HepG2 (cell line): ENCODE results near the gene UTP25. TPM values are rescaled to one million over a fixed set of nuclear protein-coding genes. Genes with fewer than 3 reads are reported as not detected.

Experiments used
- CBX5 ChIP-seq: sonication (generic); formaldehyde crosslinking; IDR thresholded peaks from 2 replicates; pipeline ENCODE4 v1.4.0; 2020; ENCODE audit warnings: missing genetic modification reagents, borderline replicate concordance
- CEBPG ChIP-seq: IDR thresholded peaks from 2 replicates; pipeline ENCODE4 v1.6.1; 2016
- FOXP4 ChIP-seq: sonication (generic); formaldehyde crosslinking; IDR thresholded peaks from 2 replicates; pipeline ENCODE4 v1.4.0; 2020; ENCODE audit warnings: missing genetic modification reagents
- GFI1 ChIP-seq: sonication (generic); formaldehyde crosslinking; IDR thresholded peaks from 2 replicates; pipeline ENCODE4 v1.5.0; 2020; ENCODE audit warnings: missing genetic modification reagents, mild to moderate bottlenecking, borderline replicate concordance
- GTF2F1 ChIP-seq: fragments of 150-350 bp; IDR thresholded peaks from 2 replicates; pipeline ENCODE4 v1.6.1; 2014; ENCODE audit warnings: low read length
- HNRNPK ChIP-seq: fragments of 200-400 bp; formaldehyde crosslinking; IDR thresholded peaks from 2 replicates; pipeline ENCODE4 v1.6.1; 2018; ENCODE audit warnings: low read length, low read depth, moderate library complexity, mild to moderate bottlenecking; ENCODE audit not compliant: poor library complexity, severe bottlenecking
- KDM4B ChIP-seq: sonication (generic); formaldehyde crosslinking; IDR thresholded peaks from 2 replicates; pipeline ENCODE4 v1.4.0; 2020; ENCODE audit warnings: missing genetic modification reagents
- MXD4 ChIP-seq: IDR thresholded peaks from 2 replicates; pipeline ENCODE4 v1.6.1; 2016; ENCODE audit warnings: mild to moderate bottlenecking, missing biosample characterization, missing genetic modification reagents
- PRMT3 ChIP-seq: sonication (generic); formaldehyde crosslinking; IDR thresholded peaks from 2 replicates; pipeline ENCODE4 v1.8.1; 2022; ENCODE audit warnings: low read depth, mild to moderate bottlenecking, moderate library complexity, missing genetic modification reagents, borderline replicate concordance
- RBM39 ChIP-seq: fragments of 200-400 bp; formaldehyde crosslinking; IDR thresholded peaks from one replicate; pipeline ENCODE4 v1.6.1; 2018; ENCODE audit warnings: antibody characterized with exemption, mild to moderate bottlenecking, low read depth, low read length; ENCODE audit not compliant: poor library complexity, severe bottlenecking
- RFX1 ChIP-seq: fragments of 450-650 bp; IDR thresholded peaks from 2 replicates; pipeline ENCODE4 v1.6.1; 2017
- ZBTB43 ChIP-seq: sonication (generic); formaldehyde crosslinking; conservative IDR thresholded peaks from 2 replicates; pipeline ENCODE4 v1.4.0; 2020; ENCODE audit warnings: missing genetic modification reagents
- ZNF121 ChIP-seq: sonication (generic); formaldehyde crosslinking; IDR thresholded peaks from 2 replicates; pipeline ENCODE4 v1.5.0; 2020; ENCODE audit warnings: mild to moderate bottlenecking, missing genetic modification reagents
- ZNF274 ChIP-seq: sonication (generic); formaldehyde crosslinking; IDR thresholded peaks from 2 replicates; pipeline ENCODE4 v1.5.1; 2020; ENCODE audit warnings: mild to moderate bottlenecking, missing genetic modification reagents
- ZNF343 ChIP-seq: sonication (generic); formaldehyde crosslinking; IDR thresholded peaks from 2 replicates; pipeline ENCODE4 v1.4.0; 2020; ENCODE audit warnings: mild to moderate bottlenecking, missing genetic modification reagents
- ZNF530 ChIP-seq: sonication (generic); formaldehyde crosslinking; IDR thresholded peaks from 2 replicates; pipeline ENCODE4 v1.5.0; 2020; ENCODE audit warnings: low read depth, mild to moderate bottlenecking, missing genetic modification reagents
- ZNF569 ChIP-seq: sonication (generic); formaldehyde crosslinking; IDR thresholded peaks from 2 replicates; pipeline ENCODE4 v1.5.0; 2020; ENCODE audit warnings: mild to moderate bottlenecking, missing genetic modification reagents, moderate library complexity, borderline replicate concordance
- ZNF687 ChIP-seq: sonication (generic); formaldehyde crosslinking; IDR thresholded peaks from 2 replicates; pipeline ENCODE4 v1.5.1; 2020; ENCODE audit warnings: mild to moderate bottlenecking, missing genetic modification reagents, moderate library complexity
- ZNF850 ChIP-seq: sonication (generic); formaldehyde crosslinking; conservative IDR thresholded peaks from 2 replicates; pipeline ENCODE4 v1.9.0; 2021; ENCODE audit warnings: mild to moderate bottlenecking, missing genetic modification reagents
- ZNF879 ChIP-seq: sonication (generic); formaldehyde crosslinking; IDR thresholded peaks from 2 replicates; pipeline ENCODE4 v1.8.1; 2023; ENCODE audit warnings: missing genetic modification reagents
- polyA plus RNA-seq, 8 experiments: library from polyadenylated mRNA; depleted of rRNA in 3 of 8; stranded (reverse) in 7 of 8; unstranded in 1 of 8; fragments of >200 nt; fragmentation: Illumina TruSeq in 4 of 8; extraction: Trizol in 4 of 8; gene quantifications; 2 replicates each; pipeline versions ENCODE4 v1.2.1 to v1.2.3, GENCODE V29; 2011 to 2016; ENCODE audit warnings: low read depth in 4 of 8, missing spikeins in 1 of 8, mixed read lengths in 1 of 8; ENCODE audit not compliant: insufficient read depth in 1 of 8
- total RNA-seq, 5 experiments: library from RNA; depleted of rRNA; stranded (reverse); fragments of >200 nt; fragmentation: Illumina TruSeq; extraction: Trizol; gene quantifications; 2 replicates each; pipeline ENCODE4 v1.2.3, GENCODE V29; 2016; ENCODE audit warnings: low read depth in 1 of 5
- TF ChIP-seq, protein P1 (sequence below): conservative IDR thresholded peaks from 2 replicates; pipeline ENCODE4 v1.6.1; 2018; ENCODE audit warnings: missing genetic modification reagents

UTP25 gene
- total and polyA plus RNA-seq, 2 of the 13 experiments (the other 11 are each of a cell fraction or from before 2014, with no cell fraction given): 4.8 to 5.7 TPM

DNA sequence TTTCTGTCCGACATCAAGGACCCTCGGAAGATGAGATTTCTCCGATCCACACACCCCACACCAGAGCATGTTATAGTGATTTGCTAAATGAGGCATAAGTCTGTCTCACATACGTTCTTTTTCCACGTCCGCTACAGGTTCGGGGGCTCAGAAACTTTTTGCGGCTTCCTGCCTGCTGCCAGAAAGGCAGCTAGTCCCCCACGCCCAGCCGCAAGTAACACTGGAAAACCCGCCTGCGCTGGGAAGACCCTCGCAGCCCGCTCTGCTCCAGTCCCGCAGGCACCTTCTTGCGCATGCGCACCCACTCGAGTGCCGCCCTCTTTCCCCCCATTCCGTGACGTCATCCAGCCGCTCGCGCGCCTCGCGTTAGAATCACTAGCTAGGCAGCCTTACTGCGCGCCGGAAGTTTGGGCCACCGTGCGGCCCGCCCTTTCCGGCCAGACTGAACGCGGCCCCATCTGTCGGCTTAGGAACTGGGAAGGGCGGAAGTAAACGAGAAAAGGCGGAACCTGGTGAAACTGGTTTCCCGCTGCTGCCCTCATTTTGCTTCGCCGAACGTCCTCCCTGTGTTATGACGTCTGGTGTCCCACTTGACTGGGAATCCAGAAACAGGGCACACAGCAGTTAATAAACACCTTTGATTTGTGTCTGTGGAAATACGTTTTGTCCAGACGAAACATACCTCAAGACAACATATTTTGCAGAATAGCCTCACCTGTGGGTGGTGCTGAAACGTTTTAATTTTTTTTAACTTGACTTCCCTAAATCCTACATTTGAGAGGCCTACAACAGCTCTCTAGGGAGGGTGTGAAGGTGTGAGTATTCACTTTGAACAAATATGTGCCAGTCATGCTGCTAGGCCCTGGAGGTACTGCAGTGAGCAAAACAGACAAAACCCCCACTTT, 43.3 kb upstream of the UTP25 start, which contains the start of gene C1orf74 (continued):
- TF ChIP-seq FOXP4 (CRISPR knock-in tag) (0 out of 2 replicates have a peak, but pooled peaks have one; percentile 24), CBX5 (CRISPR knock-in tag) (peak; percentile 96; the same call in 1 of the 2 replicates), ZNF879 (no peak), ZNF121 (CRISPR knock-in tag) (no peak), ZNF343 (CRISPR knock-in tag) (no peak), ZNF687 (peak; percentile 88), RFX1 (no peak), GTF2F1 (no peak), MXD4 (CRISPR knock-in tag) (no peak), ZBTB43 (CRISPR knock-in tag) (peak; percentile 44; the same call in 1 of the 2 replicates), CEBPG (CRISPR knock-in tag) (0 out of 2 replicates have a peak, but pooled peaks have one; percentile 12), ZNF569 (CRISPR knock-in tag) (no peak), ZNF530 (CRISPR knock-in tag) (no peak), ZNF850 (no peak), RBM39 (no peak), ZNF274 (CRISPR knock-in tag) (no peak), HNRNPK (no peak), KDM4B (no peak), GFI1 (CRISPR knock-in tag) (no peak), PRMT3 (CRISPR knock-in tag) (no peak)
- TF ChIP-seq, protein P1, sequence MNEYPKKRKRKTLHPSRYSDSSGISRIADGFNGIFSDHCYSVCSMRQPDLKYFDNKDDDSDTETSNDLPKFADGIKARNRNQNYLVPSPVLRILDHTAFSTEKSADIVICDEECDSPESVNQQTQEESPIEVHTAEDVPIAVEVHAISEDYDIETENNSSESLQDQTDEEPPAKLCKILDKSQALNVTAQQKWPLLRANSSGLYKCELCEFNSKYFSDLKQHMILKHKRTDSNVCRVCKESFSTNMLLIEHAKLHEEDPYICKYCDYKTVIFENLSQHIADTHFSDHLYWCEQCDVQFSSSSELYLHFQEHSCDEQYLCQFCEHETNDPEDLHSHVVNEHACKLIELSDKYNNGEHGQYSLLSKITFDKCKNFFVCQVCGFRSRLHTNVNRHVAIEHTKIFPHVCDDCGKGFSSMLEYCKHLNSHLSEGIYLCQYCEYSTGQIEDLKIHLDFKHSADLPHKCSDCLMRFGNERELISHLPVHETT (CRISPR knock-in tag): no peak
